Measurements from ENCODE around the gene DLG1. TPM values are rescaled to one million over a fixed set of nuclear protein-coding genes. Genes with fewer than 3 reads are reported as not detected.

The DLG1 gene
- total RNA-seq, 1 experiment from 2014 or later, result 127 TPM

GRCh38 chr3:197303452-197303851 lies 5.0 kb upstream of the DLG1 start:
- no peak for TF ChIP-seq CTCF (IDR thresholded peaks at IDR 0.05; ENCODE audit: unreplicated experiment)
- no TSS peak for BruUV-seq (replicated peaks)
- Mint-ChIP-seq H3K4me1 (ENCODE audit: low read depth, unreplicated experiment) (peaks cover 48% of the 10 kb centered on the region), H3K27ac (ENCODE audit: unreplicated experiment) (no peak overlapping the region), H3K36me3 (ENCODE audit: insufficient read depth, unreplicated experiment) (peaks cover 30% of the 10 kb centered on the region), H3K9me3 (ENCODE audit: low read depth, unreplicated experiment) (no peaks in the 10 kb centered on the region), H3K4me3 (ENCODE audit: low read depth, unreplicated experiment) (no peak overlapping the region), H3K27me3 (ENCODE audit: unreplicated experiment) (no peaks in the 10 kb centered on the region)
- DNase-seq, result no peak
- CTCF ChIA-PET, result no interaction called here
- intact Hi-C loops (cut with micrococcal nuclease; ENCODE audit: unreplicated experiment), result no loop called here

- BruUV-seq (replicated peaks), result no TSS peak
- no peak for TF ChIP-seq CTCF (IDR thresholded peaks at IDR 0.05; ENCODE audit: unreplicated experiment)
- intact Hi-C loops (cut with micrococcal nuclease; ENCODE audit: unreplicated experiment), result no loop called here
- Mint-ChIP-seq H3K27ac (ENCODE audit: unreplicated experiment) (no peak overlapping the region), H3K4me3 (ENCODE audit: low read depth, unreplicated experiment) (no peak overlapping the region), H3K4me1 (ENCODE audit: low read depth, unreplicated experiment) (peaks cover 42% of the 10 kb centered on the region), H3K36me3 (ENCODE audit: insufficient read depth, unreplicated experiment) (peaks cover 35% of the 10 kb centered on the region), H3K9me3 (ENCODE audit: low read depth, unreplicated experiment) (no peaks in the 10 kb centered on the region), H3K27me3 (ENCODE audit: unreplicated experiment) (no peaks in the 10 kb centered on the region)
- CTCF ChIA-PET, result interaction anchor here (0.7 kb wide), 1 partner anchor 53 kb away, joined by 4 read pairs; no protein-coding TSS in a partner anchor
- no peak for DNase-seq
Observed at GRCh38 chr3:197302696-197303341, 4.4 kb upstream of the DLG1 start.

GRCh38 chr3:197302033-197302432 lies 3.6 kb upstream of the DLG1 start:
- BruUV-seq (replicated peaks), result no TSS peak
- Mint-ChIP-seq H3K4me1 (ENCODE audit: low read depth, unreplicated experiment) (peaks cover 42% of the 10 kb centered on the region), H3K27me3 (ENCODE audit: unreplicated experiment) (no peaks in the 10 kb centered on the region), H3K36me3 (ENCODE audit: insufficient read depth, unreplicated experiment) (peaks cover 42% of the 10 kb centered on the region), H3K27ac (ENCODE audit: unreplicated experiment) (no peak overlapping the region), H3K4me3 (ENCODE audit: low read depth, unreplicated experiment) (no peak overlapping the region), H3K9me3 (ENCODE audit: low read depth, unreplicated experiment) (no peaks in the 10 kb centered on the region)
- CTCF ChIA-PET, result no interaction called here
- DNase-seq, result no peak
- TF ChIP-seq CTCF (IDR thresholded peaks at IDR 0.05; ENCODE audit: unreplicated experiment), result no peak
- intact Hi-C loops (cut with micrococcal nuclease; ENCODE audit: unreplicated experiment), result no loop called here

GRCh38 chr3:197300361-197300760 lies 1.9 kb upstream of the DLG1 start:
- peak overlapping the region; percentile 96 for H3K4me3 Mint-ChIP-seq (ENCODE audit: low read depth, unreplicated experiment)

More at GRCh38 chr3:197300361-197300760, 1.9 kb upstream of the DLG1 start:
- H3K27me3 Mint-ChIP-seq (ENCODE audit: unreplicated experiment), result no peaks in the 10 kb centered on the region
- H3K9me3 Mint-ChIP-seq (ENCODE audit: low read depth, unreplicated experiment), result no peaks in the 10 kb centered on the region
- intact Hi-C loops (cut with micrococcal nuclease; ENCODE audit: unreplicated experiment), result no loop called here
- BruUV-seq (replicated peaks), result no TSS peak
- peaks cover 40% of the 10 kb centered on the region for H3K36me3 Mint-ChIP-seq (ENCODE audit: insufficient read depth, unreplicated experiment)
- DNase-seq, result no peak
- no peak for TF ChIP-seq CTCF (IDR thresholded peaks at IDR 0.05; ENCODE audit: unreplicated experiment)
- peaks cover 29% of the 10 kb centered on the region for H3K4me1 Mint-ChIP-seq (ENCODE audit: low read depth, unreplicated experiment)
- CTCF ChIA-PET, result no interaction called here
- H3K27ac Mint-ChIP-seq (ENCODE audit: unreplicated experiment), result peak overlapping the region; percentile 91

Measured in Calu3 (cell line).